ENCODE data around the gene TPSAB1.
"Not testable (repeated sequence)": the region's sequence is repeated elsewhere in the genome, so short reads cannot be mapped to it uniquely, and the experiment has no call there.

Gene TPSAB1

DNA sequence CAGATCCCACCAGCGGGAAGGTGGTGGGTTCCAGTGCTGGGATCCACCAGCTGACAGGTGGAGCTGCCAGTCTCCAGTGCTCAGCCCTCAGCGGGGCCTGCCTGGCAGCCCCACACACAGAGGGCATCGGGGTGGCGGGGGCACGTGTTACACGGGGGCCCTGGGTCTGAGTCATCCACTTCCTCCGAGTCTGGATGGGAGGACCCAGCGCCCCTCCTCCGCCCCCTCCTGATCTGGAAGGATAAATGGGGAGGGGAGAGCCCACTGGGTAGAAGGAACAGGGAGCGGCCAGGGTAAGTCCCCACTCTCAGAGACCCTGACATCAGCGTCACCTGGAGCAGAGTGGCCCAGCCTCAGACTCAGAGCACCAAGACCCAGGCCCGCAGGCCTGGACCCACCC, at the start of gene TPSAB1:
Gene TPSAB1, plus strand, starts transcription at position 270 of the 400 bp plus-strand sequence. CDS start 234 bp downstream, outside the sequence.
- not testable (repeated sequence) for H3K27ac ChIP-seq

DNA sequence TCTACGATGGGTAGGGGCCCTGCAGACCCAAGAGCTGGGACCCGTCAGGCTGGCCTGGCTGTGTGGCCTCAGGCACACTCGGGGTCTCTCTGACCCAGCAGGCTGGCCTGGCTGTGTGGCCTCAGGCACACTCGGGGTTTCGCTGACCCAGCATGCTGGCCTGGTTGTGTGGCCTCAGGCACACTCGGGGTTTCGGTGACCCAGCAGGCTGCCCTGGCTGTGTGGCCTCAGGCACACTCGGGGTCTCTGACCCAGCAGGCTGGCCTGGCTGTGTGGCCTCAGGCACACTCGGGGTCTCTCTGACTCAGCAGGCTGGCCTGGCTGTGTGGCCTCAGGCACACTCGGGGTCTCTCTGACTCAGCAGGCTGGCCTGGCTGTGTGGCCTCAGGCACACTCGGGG, 49.7 kb upstream of the TPSAB1 start:
- not testable (repeated sequence) for H3K27ac ChIP-seq

DNA sequence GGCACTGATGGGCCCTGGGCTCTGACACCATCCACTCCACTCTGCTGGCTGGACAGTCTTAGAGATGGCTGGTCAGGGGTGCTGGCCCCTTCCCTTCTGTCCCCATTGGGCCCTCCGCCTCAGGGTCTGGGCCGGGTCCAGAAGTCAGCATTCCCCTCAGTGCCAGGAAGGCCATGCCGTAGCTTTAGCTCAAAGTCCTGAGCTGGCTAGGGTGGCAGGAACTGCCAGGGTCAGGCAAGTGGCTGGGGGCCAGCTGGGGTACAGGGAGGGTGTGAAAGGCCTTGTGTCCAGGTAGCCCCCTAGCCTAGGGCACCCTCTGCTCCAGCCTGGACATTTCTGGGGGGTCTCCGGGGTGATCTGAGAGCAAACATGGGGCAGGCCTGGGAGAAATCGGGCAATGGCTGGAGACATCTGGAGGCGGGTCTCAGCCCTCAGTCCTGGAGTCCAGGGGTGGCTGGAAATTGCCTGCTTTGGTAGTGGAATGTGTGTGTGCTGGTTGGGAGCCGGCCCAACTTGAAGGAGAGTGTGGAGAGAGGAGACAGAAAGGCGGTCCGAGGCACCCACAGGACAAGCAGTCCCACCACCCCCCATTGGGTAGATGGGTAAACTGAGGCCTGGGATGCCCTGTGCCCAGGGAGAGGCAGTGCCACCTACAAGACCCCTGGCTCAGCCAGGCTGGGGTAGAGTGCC, 48.0 kb upstream of the TPSAB1 start:
- TF ChIP-seq, protein P1, sequence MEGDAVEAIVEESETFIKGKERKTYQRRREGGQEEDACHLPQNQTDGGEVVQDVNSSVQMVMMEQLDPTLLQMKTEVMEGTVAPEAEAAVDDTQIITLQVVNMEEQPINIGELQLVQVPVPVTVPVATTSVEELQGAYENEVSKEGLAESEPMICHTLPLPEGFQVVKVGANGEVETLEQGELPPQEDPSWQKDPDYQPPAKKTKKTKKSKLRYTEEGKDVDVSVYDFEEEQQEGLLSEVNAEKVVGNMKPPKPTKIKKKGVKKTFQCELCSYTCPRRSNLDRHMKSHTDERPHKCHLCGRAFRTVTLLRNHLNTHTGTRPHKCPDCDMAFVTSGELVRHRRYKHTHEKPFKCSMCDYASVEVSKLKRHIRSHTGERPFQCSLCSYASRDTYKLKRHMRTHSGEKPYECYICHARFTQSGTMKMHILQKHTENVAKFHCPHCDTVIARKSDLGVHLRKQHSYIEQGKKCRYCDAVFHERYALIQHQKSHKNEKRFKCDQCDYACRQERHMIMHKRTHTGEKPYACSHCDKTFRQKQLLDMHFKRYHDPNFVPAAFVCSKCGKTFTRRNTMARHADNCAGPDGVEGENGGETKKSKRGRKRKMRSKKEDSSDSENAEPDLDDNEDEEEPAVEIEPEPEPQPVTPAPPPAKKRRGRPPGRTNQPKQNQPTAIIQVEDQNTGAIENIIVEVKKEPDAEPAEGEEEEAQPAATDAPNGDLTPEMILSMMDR (conservative IDR thresholded peaks at IDR 0.05): no peak
- H3K27ac ChIP-seq: no peak overlapping the region

DNA sequence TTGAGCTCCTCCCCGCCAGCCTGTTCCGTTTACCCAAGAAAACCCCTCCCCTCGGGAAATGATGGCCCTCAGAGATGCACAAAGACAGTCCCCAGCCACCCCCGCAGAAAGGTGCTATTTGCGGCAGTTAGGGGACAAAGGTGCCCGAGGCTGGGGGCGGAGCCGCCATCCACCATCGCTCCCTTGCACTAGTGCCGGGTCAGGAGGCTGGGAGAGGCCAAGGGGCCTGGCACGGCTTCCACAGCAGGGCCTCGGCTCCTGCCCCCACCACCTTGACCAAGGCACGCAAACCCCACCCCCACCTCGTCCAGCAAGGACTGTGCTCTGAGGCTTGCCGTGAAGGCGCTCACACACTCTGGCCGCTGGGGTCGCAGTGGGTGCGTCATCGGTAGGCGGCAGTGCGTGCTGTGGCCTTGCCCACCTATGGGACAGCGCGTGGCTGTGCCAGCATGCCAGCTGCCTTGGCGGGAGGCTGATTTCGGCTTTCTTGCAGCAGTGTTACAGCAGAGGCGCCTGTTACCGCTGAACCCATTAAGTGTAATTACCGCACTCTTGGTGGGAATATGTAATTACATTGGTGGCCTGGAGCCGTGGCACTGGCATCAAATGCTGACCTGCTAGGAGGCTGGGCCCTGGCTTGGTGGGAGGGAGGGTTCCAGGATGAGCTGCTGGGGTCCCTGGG, 47.2 kb upstream of the TPSAB1 start:
- TF ChIP-seq, protein P1 (conservative IDR thresholded peaks at IDR 0.05): no peak
- H3K27ac ChIP-seq: no peak overlapping the region

DNA sequence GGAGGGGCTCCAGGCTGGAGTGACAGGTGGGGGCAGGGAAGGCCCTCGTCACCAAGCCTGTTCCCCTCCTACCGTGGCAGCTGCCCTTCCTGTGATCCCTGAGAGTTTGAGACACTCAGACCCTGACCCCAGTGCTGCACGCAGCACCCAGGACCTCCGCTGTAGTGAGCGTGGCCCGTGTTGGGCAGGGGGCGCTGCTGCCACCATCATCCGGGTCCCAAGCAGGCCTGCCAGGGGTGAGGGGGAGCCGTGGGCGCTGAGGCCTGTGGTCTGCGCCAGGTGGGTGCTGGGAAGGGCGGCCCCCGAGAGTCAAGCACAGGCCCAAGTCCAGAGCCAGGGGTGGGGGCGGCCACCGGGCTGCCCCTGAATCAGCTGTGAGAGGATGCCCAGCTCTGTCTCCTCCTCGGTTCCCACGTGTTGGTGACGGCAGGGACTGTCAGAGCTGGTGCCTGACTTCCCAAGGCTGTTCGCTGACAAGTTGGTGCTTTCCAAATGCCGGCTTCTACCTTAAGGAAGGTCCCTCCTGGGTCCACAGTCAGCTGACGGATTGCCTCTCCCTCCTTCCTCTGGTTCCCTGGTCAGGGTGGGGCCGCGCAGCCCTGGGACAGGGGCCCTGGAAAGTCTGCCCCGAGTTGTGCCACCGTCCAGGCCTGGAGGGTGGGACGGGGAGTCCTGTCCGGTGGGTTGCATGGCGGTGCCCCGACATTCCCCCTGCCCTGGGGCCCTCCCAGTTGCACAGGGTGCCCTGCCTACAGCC, 46.5 kb upstream of the TPSAB1 start:
- TF ChIP-seq, protein P1 (conservative IDR thresholded peaks at IDR 0.05): no peak
- H3K27ac ChIP-seq: no peak overlapping the region

DNA sequence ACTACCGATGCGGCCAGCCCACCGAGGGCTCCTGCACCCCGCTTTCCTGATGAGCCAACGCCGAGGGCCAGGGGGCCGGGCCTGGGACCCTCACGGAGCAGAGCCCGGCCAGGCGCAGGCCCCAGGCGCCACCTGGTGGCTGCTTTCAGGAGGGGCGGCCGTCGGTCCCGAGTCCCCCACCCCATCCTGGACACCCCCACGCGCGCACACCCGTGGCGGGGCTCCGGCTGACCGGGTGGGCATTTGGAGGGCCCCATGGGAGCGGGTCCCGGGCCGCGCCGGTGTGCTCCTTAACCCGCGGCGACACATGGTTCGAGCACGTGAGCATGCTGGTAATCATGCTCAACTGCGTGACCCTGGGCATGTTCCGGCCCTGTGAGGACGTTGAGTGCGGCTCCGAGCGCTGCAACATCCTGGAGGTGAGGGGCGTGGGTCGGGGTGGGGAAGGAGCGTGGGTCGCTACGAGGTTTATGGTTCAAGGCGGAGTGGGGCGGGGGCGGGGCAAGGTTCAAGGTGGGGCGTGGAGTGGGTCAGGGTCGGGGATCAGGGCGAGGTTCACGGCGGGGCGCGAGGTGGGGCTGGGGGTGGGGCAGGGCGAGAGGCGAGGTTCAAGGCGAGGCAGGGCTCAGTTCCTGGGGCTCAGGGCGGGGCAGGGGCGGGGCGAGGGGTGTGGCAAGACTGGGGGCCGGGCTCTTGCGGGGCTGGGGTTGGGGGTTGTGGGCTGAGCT, 45.7 kb upstream of the TPSAB1 start:
- H3K27ac ChIP-seq: no peak overlapping the region
- TF ChIP-seq, protein P1 (conservative IDR thresholded peaks at IDR 0.05): peak; percentile 85

DNA sequence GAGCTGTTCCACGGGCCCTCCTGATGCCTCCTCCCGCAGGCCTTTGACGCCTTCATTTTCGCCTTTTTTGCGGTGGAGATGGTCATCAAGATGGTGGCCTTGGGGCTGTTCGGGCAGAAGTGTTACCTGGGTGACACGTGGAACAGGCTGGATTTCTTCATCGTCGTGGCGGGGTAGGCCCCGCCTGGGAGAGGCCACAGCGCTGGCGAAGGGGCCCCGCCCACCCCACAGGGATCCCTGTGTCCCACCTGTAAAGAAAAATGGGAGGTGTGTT, 45.2 kb upstream of the TPSAB1 start:
- no peak overlapping the region for H3K27ac ChIP-seq
- TF ChIP-seq, protein P1 (conservative IDR thresholded peaks at IDR 0.05): no peak

DNA sequence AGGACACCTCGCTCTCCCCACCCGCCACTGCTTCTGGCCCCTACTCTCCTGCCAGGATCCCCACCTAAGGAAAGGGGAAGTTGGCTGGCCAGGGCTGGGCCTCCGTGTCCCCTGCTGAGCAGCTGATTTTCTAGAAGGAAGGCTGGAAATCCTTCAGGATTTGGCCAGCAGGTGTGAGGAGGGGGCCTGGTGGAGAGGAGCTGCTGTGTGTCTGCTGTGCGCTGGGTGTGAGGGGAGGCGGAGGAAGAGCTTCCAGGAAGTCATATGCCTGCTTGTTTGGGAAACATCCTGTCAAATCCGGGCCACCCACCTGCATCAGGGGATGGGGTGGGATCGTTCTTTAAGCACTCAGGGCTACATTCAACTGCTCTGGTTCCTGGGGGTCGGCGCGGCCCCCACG, 44.0 kb upstream of the TPSAB1 start:
- TF ChIP-seq, protein P1 (conservative IDR thresholded peaks at IDR 0.05): no peak
- H3K27ac ChIP-seq: no peak overlapping the region

Measured in VCaP (cell line).